ENCODE measurements around the gene CELF1. TPM values are rescaled to one million over a fixed set of nuclear protein-coding genes. Genes with fewer than 3 reads are reported as not detected.

Gene CELF1
- total and polyA plus RNA-seq, 10 of the 15 experiments (the other 5 are each of a cell fraction or from before 2014, with no cell fraction given), result 35.3 to 128 (median 85.7) TPM

DNA sequence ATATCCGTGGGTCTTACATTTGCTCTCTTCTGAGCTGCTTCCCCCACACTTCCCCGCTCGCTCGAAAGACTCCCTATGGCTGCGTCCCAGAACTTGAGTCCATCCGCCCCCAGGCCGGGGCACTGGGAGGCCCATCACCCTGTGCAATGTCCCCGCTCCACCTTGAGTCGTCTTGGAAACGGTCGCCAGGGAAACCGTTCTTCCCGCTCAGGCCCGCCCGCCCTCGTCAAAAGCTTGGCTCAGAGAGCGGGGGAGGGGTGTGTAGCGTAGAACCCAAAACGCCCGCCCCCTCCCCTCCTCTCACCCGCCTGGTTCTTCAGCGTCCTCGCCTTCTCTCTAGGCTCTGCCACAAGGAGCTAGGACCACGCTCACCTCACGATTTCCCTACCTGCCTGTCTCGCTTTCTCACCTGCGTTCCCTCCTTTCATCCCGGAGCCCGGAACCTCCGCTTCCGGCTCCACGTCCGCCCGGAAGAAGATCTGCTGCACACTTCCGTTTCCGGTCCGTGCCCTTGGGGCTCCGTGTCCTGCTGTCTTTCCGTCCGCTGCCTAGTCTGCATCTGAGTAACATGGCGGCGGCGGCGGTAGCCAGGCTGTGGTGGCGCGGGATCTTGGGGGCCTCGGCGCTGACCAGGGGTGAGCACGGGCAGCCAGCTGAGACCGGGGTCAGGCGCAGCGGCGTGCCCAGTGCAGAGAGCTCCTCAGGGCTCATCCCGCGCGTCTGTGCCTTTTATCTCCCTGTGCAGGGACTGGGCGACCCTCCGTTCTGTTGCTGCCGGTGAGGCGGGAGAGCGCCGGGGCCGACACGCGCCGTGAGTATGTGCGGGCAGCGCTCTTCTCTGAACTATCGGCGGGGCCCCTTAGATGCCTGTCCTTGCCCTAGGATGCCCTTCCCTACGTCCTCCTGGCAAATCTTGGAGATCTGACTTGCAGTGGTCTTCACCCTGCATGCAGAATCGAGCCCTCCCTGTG is 25.9 kb upstream of the CELF1 start, which contains the start of the genes KBTBD4 and NDUFS3 (continued):
- TF ChIP-seq, protein P1, sequence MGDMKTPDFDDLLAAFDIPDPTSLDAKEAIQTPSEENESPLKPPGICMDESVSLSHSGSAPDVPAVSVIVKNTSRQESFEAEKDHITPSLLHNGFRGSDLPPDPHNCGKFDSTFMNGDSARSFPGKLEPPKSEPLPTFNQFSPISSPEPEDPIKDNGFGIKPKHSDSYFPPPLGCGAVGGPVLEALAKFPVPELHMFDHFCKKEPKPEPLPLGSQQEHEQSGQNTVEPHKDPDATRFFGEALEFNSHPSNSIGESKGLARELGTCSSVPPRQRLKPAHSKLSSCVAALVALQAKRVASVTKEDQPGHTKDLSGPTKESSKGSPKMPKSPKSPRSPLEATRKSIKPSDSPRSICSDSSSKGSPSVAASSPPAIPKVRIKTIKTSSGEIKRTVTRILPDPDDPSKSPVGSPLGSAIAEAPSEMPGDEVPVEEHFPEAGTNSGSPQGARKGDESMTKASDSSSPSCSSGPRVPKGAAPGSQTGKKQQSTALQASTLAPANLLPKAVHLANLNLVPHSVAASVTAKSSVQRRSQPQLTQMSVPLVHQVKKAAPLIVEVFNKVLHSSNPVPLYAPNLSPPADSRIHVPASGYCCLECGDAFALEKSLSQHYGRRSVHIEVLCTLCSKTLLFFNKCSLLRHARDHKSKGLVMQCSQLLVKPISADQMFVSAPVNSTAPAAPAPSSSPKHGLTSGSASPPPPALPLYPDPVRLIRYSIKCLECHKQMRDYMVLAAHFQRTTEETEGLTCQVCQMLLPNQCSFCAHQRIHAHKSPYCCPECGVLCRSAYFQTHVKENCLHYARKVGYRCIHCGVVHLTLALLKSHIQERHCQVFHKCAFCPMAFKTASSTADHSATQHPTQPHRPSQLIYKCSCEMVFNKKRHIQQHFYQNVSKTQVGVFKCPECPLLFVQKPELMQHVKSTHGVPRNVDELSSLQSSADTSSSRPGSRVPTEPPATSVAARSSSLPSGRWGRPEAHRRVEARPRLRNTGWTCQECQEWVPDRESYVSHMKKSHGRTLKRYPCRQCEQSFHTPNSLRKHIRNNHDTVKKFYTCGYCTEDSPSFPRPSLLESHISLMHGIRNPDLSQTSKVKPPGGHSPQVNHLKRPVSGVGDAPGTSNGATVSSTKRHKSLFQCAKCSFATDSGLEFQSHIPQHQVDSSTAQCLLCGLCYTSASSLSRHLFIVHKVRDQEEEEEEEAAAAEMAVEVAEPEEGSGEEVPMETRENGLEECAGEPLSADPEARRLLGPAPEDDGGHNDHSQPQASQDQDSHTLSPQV (IDR thresholded peaks at IDR 0.05), result no peak
- TF ChIP-seq ZNF217 (IDR thresholded peaks at IDR 0.05) (no peak), BMI1 (IDR thresholded peaks at IDR 0.05; ENCODE audit: borderline replicate concordance) (peak; percentile 93), NFXL1 (IDR thresholded peaks at IDR 0.05; ENCODE audit: borderline replicate concordance) (no peak), CREM (IDR thresholded peaks at IDR 0.05; ENCODE audit: low read depth) (peak; percentile 94), BCL11A (IDR thresholded peaks at IDR 0.05; ENCODE audit: low read depth, low read length) (no peak), ZZZ3 (IDR thresholded peaks at IDR 0.05; ENCODE audit: control insufficient read depth, insufficient read length, low read depth) (peak; percentile 40), RB1 (IDR thresholded peaks at IDR 0.05; ENCODE audit: borderline replicate concordance) (peak; percentile 97), ZNF622 (IDR thresholded peaks at IDR 0.05) (no peak), CHD1 (IDR thresholded peaks at IDR 0.05; ENCODE audit: low read depth, low read length) (no peak), CREB1 (IDR thresholded peaks at IDR 0.05; ENCODE audit: low read depth) (peak; percentile 86), ZNF384 (IDR thresholded peaks at IDR 0.05; ENCODE audit: borderline replicate concordance, low read depth, low read length) (no peak), MYC (IDR thresholded peaks at IDR 0.05; ENCODE audit: insufficient read depth, insufficient read length, insufficient replicate concordance, low read length, severe bottlenecking) (no peak), CBX5 (IDR thresholded peaks at IDR 0.05; ENCODE audit: low read depth) (peak; percentile 90; the same call in 1 of the 2 replicates), DPF2 (IDR thresholded peaks at IDR 0.05) (peak; percentile 60), HDAC2 (IDR thresholded peaks at IDR 0.05) (0 out of 2 replicates have a peak, but pooled peaks have one; percentile 51), HCFC1 (IDR thresholded peaks at IDR 0.05; ENCODE audit: low read length) (peak; percentile 97), POLR2A (IDR thresholded peaks at IDR 0.05; ENCODE audit: low read depth, low read length) (peak; percentile 98), IRF4 (IDR thresholded peaks at IDR 0.05; ENCODE audit: low read depth, low read length) (peak; percentile 73; the same call in 1 of the 2 replicates), PAX8 (IDR thresholded peaks at IDR 0.05) (no peak), RUNX3 (IDR thresholded peaks at IDR 0.05; ENCODE audit: low read length) (peak; percentile 60; the same call in 1 of the 2 replicates), BACH1 (IDR thresholded peaks at IDR 0.05; ENCODE audit: borderline replicate concordance) (peak; percentile 57; the same call in 1 of the 2 replicates)
- TF ChIP-seq, protein P2, sequence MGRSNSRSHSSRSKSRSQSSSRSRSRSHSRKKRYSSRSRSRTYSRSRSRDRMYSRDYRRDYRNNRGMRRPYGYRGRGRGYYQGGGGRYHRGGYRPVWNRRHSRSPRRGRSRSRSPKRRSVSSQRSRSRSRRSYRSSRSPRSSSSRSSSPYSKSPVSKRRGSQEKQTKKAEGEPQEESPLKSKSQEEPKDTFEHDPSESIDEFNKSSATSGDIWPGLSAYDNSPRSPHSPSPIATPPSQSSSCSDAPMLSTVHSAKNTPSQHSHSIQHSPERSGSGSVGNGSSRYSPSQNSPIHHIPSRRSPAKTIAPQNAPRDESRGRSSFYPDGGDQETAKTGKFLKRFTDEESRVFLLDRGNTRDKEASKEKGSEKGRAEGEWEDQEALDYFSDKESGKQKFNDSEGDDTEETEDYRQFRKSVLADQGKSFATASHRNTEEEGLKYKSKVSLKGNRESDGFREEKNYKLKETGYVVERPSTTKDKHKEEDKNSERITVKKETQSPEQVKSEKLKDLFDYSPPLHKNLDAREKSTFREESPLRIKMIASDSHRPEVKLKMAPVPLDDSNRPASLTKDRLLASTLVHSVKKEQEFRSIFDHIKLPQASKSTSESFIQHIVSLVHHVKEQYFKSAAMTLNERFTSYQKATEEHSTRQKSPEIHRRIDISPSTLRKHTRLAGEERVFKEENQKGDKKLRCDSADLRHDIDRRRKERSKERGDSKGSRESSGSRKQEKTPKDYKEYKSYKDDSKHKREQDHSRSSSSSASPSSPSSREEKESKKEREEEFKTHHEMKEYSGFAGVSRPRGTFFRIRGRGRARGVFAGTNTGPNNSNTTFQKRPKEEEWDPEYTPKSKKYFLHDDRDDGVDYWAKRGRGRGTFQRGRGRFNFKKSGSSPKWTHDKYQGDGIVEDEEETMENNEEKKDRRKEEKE (IDR thresholded peaks at IDR 0.05), result no peak
- TF ChIP-seq, protein P3, sequence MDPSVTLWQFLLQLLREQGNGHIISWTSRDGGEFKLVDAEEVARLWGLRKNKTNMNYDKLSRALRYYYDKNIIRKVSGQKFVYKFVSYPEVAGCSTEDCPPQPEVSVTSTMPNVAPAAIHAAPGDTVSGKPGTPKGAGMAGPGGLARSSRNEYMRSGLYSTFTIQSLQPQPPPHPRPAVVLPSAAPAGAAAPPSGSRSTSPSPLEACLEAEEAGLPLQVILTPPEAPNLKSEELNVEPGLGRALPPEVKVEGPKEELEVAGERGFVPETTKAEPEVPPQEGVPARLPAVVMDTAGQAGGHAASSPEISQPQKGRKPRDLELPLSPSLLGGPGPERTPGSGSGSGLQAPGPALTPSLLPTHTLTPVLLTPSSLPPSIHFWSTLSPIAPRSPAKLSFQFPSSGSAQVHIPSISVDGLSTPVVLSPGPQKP (IDR thresholded peaks at IDR 0.05; ENCODE audit: low read depth, low read length), result peak; percentile 98
